K562 (cell line): ENCODE measurements around the gene NR5A1. TPM values are rescaled to one million over a fixed set of nuclear protein-coding genes. Genes with fewer than 3 reads are reported as not detected.
A peak's percentile ranks its signal among the peaks of the same experiment; 100 is the strongest.

Experiments
- ATAC-seq: fragments of 200-7000 bp; cut with Tn5 transposase; 3 replicates; pipeline ENCODE4 v1.9.1; 2020; ENCODE audit warnings: moderate library complexity
- BruUV-seq: library from RNA; stranded (reverse); fragments of 400-500 nt; replicated peaks from 2 replicates; lab custom pipeline; 2021; lab: Mats Ljungman, UMichigan
- CTCF ChIA-PET: fragments of 300-600 bp; formaldehyde crosslinking; extraction: SDS; loops from one replicate; lab custom pipeline; 2021; ENCODE audit warnings: low intra/inter-chr PET ratio; lab: Yijun Ruan, JAX
- POLR2A ChIA-PET: fragments of 300-600, 350-650 bp; sonication (Branson Sonifier 250); formaldehyde crosslinking; extraction: SDS; loops from one replicate; lab custom pipeline; 2021; ENCODE audit warnings: antibody characterized with exemption, inconsistent platforms; lab: Yijun Ruan, JAX
- DNase-seq, 4 experiments: peaks; one replicate each; pipeline versions ENCODE4 v3.0.0 to v3.0.0-alpha.2; 2011 to 2018; ENCODE audit warnings: low spot score in 3 of 4, mixed read lengths in 3 of 4; ENCODE audit errors: extremely low read depth in 1 of 4
- FAIRE-seq: peaks from 2 replicates; lab custom pipeline; 2011; peaks lifted over from hg19 to GRCh38; lab: Jason Lieb, UNC
- H2AFZ ChIP-seq: 2 replicates; pipeline ENCODE4 v1.6.0; 2011; ENCODE audit warnings: low read depth, low read length, control low read depth, inconsistent platforms
- H3K27ac ChIP-seq: fragments of 200-600 bp; 3 replicates; pipeline ENCODE4 v1.8.0; 2011; ENCODE audit warnings: low read depth, mild to moderate bottlenecking, control low read depth, inconsistent platforms, low read length, moderate library complexity, mixed read lengths; ENCODE audit errors: extremely low read depth
- H3K27me3 ChIP-seq, 2 experiments: fragments of 300-600 bp in 1 of 2; 2 replicates in 1 of 2; 3 replicates in 1 of 2; pipeline versions ENCODE4 v1.6.0 to v1.8.0; 2011; ENCODE audit warnings: inconsistent platforms in 2 of 2, low read length in 2 of 2, mild to moderate bottlenecking in 1 of 2, mixed read lengths in 1 of 2, moderate library complexity in 1 of 2; ENCODE audit not compliant: control insufficient read depth in 2 of 2, insufficient read depth in 2 of 2
- H3K36me3 ChIP-seq: fragments of 300-600 bp; 3 replicates; pipeline ENCODE4 v1.8.0; 2011; ENCODE audit warnings: mild to moderate bottlenecking, low read length, inconsistent platforms; ENCODE audit not compliant: control insufficient read depth, insufficient read depth
- H3K4me1 ChIP-seq, 2 experiments: fragments of 200-600 bp in 1 of 2; replicated peaks in 1 of 2; 2 replicates in 1 of 2; 3 replicates in 1 of 2; pipeline versions ENCODE4 v1.5.1 to v1.8.0; 2011; ENCODE audit warnings: inconsistent platforms in 2 of 2, low read length in 2 of 2, mild to moderate bottlenecking in 1 of 2, mixed read lengths in 1 of 2, moderate library complexity in 1 of 2; ENCODE audit not compliant: control insufficient read depth in 2 of 2, insufficient read depth in 2 of 2
- H3K4me2 ChIP-seq: 2 replicates; pipeline ENCODE4 v1.6.1; 2011; ENCODE audit warnings: low read length, control low read depth, inconsistent platforms, mixed read lengths; ENCODE audit not compliant: insufficient read depth
- H3K4me3 ChIP-seq: fragments of 200-600 bp; sonication (generic), shearing (Covaris generic); 2 replicates; pipeline ENCODE4 v1.5.1; 2016; ENCODE audit warnings: control low read depth, inconsistent platforms
- H3K79me2 ChIP-seq: fragments of 200-600 bp; 3 replicates; pipeline ENCODE4 v1.8.0; 2011; ENCODE audit warnings: low read length, inconsistent platforms; ENCODE audit not compliant: control insufficient read depth, insufficient read depth
- H3K9ac ChIP-seq, 2 experiments: 2 replicates each; pipeline versions ENCODE4 v1.6.0 to v1.6.1; 2011; ENCODE audit warnings: low read depth in 2 of 2, low read length in 2 of 2, control low read depth in 1 of 2, inconsistent platforms in 1 of 2, mild to moderate bottlenecking in 1 of 2, mixed read lengths in 1 of 2; ENCODE audit not compliant: insufficient read depth in 1 of 2
- H3K9me1 ChIP-seq: one replicate; pipeline ENCODE4 v1.6.0; 2011; ENCODE audit warnings: inconsistent platforms, mild to moderate bottlenecking, low read length, moderate library complexity; ENCODE audit not compliant: control insufficient read depth, insufficient read depth
- H3K9me3 ChIP-seq: replicated peaks from 2 replicates; pipeline ENCODE4 v1.5.1; 2011; ENCODE audit warnings: low read depth, low read length, inconsistent platforms; ENCODE audit not compliant: control insufficient read depth, insufficient read depth
- H4K20me1 ChIP-seq: replicated peaks from 2 replicates; pipeline ENCODE4 v1.6.1; 2011; ENCODE audit warnings: low read length, inconsistent platforms, mixed read lengths; ENCODE audit not compliant: control insufficient read depth, insufficient read depth
- EGR1 ChIP-seq: fragments of 450-650 bp; conservative IDR thresholded peaks from 2 replicates; pipeline ENCODE4 v1.6.1; 2017; ENCODE audit warnings: mild to moderate bottlenecking
- FOXA1 ChIP-seq: fragments of 450-650 bp; IDR thresholded peaks from 2 replicates; pipeline ENCODE4 v1.6.1; 2016; ENCODE audit warnings: mild to moderate bottlenecking, borderline replicate concordance
- JUND ChIP-seq, 2 experiments: IDR thresholded peaks; 2 replicates in 1 of 2; 3 replicates in 1 of 2; pipeline ENCODE4 v1.6.1; 2011; ENCODE audit warnings: borderline replicate concordance in 2 of 2, low read depth in 2 of 2, low read length in 2 of 2, improper control_type of control experiment in 1 of 2, missing biosample characterization in 1 of 2, missing genetic modification characterization in 1 of 2, missing genetic modification reagents in 1 of 2
- WGBS: fragments of 100-300 bp; shearing (Covaris generic); methylation state at CpG from one replicate; pipeline ENCODE4 v1.1.6; 2016; ENCODE audit warnings: low coverage, mixed read lengths; ENCODE audit not compliant: insufficient coverage; ENCODE audit errors: missing lambda C conversion rate; 5-methylcytosine and 5-hydroxymethylcytosine counted together
- in situ Hi-C: fragments of 300-500 bp; cut with MboI; formaldehyde crosslinking; loops from 4 replicates; pipeline ENCODE4 v1.15.0; 2018; ENCODE audit warnings: inconsistent platforms, mixed read lengths
- intact Hi-C: fragments of 100-400 bp; cut with micrococcal nuclease; formaldehyde crosslinking; loops from 2 replicates; pipeline ENCODE4 v1.14.2; 2022
- polyA plus RNA-seq, 8 experiments: library from polyadenylated mRNA; depleted of rRNA in 4 of 8; stranded (reverse) in 5 of 8; unstranded in 3 of 8; fragments of >200 nt; fragmentation: Nextera tagmentation in 2 of 8; fragmentation: Illumina TruSeq in 1 of 8; extraction: Ambion mirVana in 2 of 8; extraction: Trizol in 1 of 8; gene quantifications; 2 replicates each; pipeline versions ENCODE4 v1.2.1 to v1.2.3, GENCODE V29; 2011 to 2014; ENCODE audit warnings: inconsistent platforms in 1 of 8, missing spikeins in 1 of 8
- total RNA-seq, 7 experiments: library from RNA; depleted of rRNA in 6 of 7; stranded (reverse); fragments of >200 nt in 6 of 7; fragmentation: Illumina TruSeq in 2 of 7; extraction: Trizol in 2 of 7; gene quantifications; 2 replicates each; pipeline versions ENCODE4 v1.2.1 to v1.2.3, GENCODE V29; 2011 to 2021; ENCODE audit warnings: low replicate concordance in 1 of 7
- TF ChIP-seq, protein P1 (sequence below): fragments of 450-650 bp; formaldehyde crosslinking; IDR thresholded peaks from 2 replicates; pipeline ENCODE4 v1.4.0; 2020; ENCODE audit warnings: mild to moderate bottlenecking, moderate library complexity
- TF ChIP-seq, protein P2 (sequence below): fragments of 150-350 bp; conservative IDR thresholded peaks from 2 replicates; pipeline ENCODE4 v1.6.1; 2014; ENCODE audit warnings: low read length

Gene NR5A1
- total and polyA plus RNA-seq, 9 of the 15 experiments (the other 6 are each of a cell fraction or from before 2014, with no cell fraction given) = 0.11 to 0.32 (median 0.20) TPM; not detected in 6

- Histone ChIP-seq H3K4me1 (no peaks in the 10 kb centered on the region), H4K20me1 (no peaks in the 10 kb centered on the region), H3K27me3 (no peaks in the 10 kb centered on the region), H3K9me1 (no peaks in the 10 kb centered on the region), H3K4me2 (no peak overlapping the region), H3K79me2 (no peaks in the 10 kb centered on the region), H3K9me3 (no peaks in the 10 kb centered on the region), H3K9ac (no peak overlapping the region), H3K4me3 (no peak overlapping the region), H3K36me3 (peaks cover 42% of the 10 kb centered on the region), H3K27ac (no peak overlapping the region), H2AFZ (no peak overlapping the region)
- ATAC-seq (peak; percentile 95), DNase-seq (peak; percentile 38 to 70 (median 56)), FAIRE-seq (peak; percentile 67)
- BruUV-seq = no TSS peak
- in situ Hi-C loops = no loop called here
- 25% methylated on average over 4 of the region's 4 CpGs for WGBS
- ChIA-PET POLR2A (interaction anchor here (1.1 to 2.0 kb wide), 4 partner anchors 12 to 65 kb away, joined by 3 to 5 read pairs (median 3); no protein-coding TSS in a partner anchor), CTCF (interaction anchor here (0.6 to 5.8 kb wide), 6 partner anchors 12 to 823 kb away, joined by 3 to 84 read pairs (median 4); no protein-coding TSS in a partner anchor)
- intact Hi-C loops = loop anchor here (1.0 to 5.0 kb wide), 3 partner anchors 65 to 206 kb away; no protein-coding TSS in a partner anchor
- TF ChIP-seq, protein P1, sequence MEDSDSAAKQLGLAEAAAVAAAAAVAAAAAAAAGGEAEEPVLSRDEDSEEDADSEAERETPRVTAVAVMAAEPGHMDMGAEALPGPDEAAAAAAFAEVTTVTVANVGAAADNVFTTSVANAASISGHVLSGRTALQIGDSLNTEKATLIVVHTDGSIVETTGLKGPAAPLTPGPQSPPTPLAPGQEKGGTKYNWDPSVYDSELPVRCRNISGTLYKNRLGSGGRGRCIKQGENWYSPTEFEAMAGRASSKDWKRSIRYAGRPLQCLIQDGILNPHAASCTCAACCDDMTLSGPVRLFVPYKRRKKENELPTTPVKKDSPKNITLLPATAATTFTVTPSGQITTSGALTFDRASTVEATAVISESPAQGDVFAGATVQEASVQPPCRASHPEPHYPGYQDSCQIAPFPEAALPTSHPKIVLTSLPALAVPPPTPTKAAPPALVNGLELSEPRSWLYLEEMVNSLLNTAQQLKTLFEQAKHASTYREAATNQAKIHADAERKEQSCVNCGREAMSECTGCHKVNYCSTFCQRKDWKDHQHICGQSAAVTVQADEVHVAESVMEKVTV = peak; percentile 57; the same call in 1 of the 2 replicates
- TF ChIP-seq EGR1 (0 out of 2 replicates have a peak, but pooled peaks have one; percentile 12), JUND (IDR thresholded peaks at IDR 0.05; ENCODE audit: borderline replicate concordance, low read depth, low read length) (0 out of 2 replicates have a peak, but pooled peaks have one; percentile 1), JUND (tag; IDR thresholded peaks at IDR 0.05; ENCODE audit: borderline replicate concordance, low read depth, low read length) (no peak; the same call in 2 of the 3 replicates), FOXA1 (no peak)
- TF ChIP-seq, protein P2, sequence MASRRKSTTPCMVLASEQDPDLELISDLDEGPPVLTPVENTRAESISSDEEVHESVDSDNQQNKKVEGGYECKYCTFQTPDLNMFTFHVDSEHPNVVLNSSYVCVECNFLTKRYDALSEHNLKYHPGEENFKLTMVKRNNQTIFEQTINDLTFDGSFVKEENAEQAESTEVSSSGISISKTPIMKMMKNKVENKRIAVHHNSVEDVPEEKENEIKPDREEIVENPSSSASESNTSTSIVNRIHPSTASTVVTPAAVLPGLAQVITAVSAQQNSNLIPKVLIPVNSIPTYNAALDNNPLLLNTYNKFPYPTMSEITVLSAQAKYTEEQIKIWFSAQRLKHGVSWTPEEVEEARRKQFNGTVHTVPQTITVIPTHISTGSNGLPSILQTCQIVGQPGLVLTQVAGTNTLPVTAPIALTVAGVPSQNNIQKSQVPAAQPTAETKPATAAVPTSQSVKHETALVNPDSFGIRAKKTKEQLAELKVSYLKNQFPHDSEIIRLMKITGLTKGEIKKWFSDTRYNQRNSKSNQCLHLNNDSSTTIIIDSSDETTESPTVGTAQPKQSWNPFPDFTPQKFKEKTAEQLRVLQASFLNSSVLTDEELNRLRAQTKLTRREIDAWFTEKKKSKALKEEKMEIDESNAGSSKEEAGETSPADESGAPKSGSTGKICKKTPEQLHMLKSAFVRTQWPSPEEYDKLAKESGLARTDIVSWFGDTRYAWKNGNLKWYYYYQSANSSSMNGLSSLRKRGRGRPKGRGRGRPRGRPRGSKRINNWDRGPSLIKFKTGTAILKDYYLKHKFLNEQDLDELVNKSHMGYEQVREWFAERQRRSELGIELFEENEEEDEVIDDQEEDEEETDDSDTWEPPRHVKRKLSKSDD = 0 out of 2 replicates have a peak, but pooled peaks have one; percentile 32
These were observed 44.5 kb upstream of the NR5A1 start for GRCh38 chr9:124551472-124552272.
